ENCODE measurements around the gene PPP1R1B. TPM values are rescaled to one million over a fixed set of nuclear protein-coding genes. Genes with fewer than 3 reads are reported as not detected.

Gene PPP1R1B
- polyA plus RNA-seq, 3 donors, result 13.6 to 18.1 (median 14.1) TPM

GRCh38 chr17:39600288-39600996 lies 26.3 kb upstream of the PPP1R1B start:
- no peak for DNase-seq (ENCODE audit: low read depth in 3 of 3, low spot score in 2 of 3)

GRCh38 chr17:39600997-39601597 lies 25.7 kb upstream of the PPP1R1B start:
- DNase-seq (ENCODE audit: low read depth in 3 of 3, low spot score in 2 of 3), result no peak

GRCh38 chr17:39601758-39602532 lies 24.8 kb upstream of the PPP1R1B start:
- no peak for DNase-seq (ENCODE audit: low read depth in 3 of 3, low spot score in 2 of 3)

GRCh38 chr17:39602533-39603303 lies 24.0 kb upstream of the PPP1R1B start:
- DNase-seq (ENCODE audit: low read depth in 3 of 3, low spot score in 2 of 3), result no peak

DNA sequence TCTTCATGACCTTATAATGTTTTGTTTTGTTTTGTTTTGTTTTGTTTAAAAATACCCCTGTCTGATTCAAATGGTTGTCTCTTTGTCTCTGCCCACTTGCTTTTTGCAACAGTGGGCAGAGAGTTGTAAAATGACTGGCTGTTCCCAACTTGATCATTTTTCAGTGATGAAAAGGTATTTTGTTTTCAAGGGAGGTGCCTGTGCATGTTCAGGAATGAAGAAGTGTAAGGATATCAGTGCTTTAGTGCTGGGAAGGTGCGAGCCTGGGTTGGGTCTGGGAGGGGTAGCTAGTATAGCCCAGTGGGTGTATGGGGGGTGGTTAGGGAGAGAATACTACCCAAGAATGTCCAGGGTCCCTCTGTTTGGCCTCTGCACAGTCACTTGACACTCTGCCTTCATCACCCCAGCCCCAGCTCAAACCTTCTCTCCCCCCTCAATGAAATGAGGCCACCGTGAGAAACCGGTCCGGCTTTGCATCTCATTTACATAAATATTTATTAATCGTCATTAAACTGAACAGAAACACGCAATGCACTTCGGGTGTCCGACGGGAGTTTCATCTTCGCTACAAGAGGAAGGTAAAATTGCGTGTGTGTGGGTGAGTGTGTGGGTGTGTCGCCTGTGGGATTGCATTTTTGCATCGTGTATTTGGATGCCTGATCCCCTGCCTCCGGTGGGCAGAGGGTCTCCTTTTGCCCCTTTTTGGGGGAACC lies 23.3 kb upstream of the PPP1R1B start:
- no peak for DNase-seq (ENCODE audit: low read depth in 3 of 3, low spot score in 2 of 3)

DNA sequence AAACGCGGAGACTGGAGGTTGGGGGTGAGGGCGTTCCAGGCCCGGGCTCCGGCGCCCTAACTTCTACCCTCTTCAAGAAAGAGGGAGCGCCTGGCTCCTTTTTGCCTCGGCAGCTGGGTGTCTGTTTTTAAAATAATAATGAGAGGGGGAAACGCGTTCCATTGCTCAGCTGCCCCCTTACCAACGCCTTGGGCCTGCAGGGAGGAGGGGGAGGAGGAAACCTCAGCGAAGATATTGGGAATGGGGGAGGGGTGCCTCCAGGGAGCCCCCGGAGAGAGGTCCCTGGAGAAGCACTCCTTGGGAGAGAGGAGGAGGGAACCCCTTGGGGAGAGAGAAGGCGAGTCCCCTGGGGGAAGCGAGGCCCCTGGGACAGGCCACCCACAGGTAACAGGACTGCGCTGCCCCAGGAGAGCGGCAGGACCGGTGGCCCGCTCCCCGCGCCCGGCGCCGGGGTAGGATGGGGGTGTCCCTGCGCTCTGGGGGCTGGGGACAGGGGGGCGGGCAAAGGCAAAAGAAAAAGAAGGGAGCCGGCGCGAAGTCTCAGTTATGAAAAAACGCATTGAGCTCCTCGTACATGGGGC lies 21.8 kb upstream of the PPP1R1B start:
- DNase-seq (ENCODE audit: low read depth in 3 of 3, low spot score in 2 of 3), result no peak

- no peak for DNase-seq (ENCODE audit: low read depth in 3 of 3, low spot score in 2 of 3)
These were observed 21.0 kb upstream of the PPP1R1B start for GRCh38 chr17:39605492-39606433.

- no peak for DNase-seq (ENCODE audit: low read depth in 3 of 3, low spot score in 2 of 3)
These were observed 20.2 kb upstream of the PPP1R1B start for GRCh38 chr17:39606434-39607056.

GRCh38 chr17:39607057-39607850 lies 19.5 kb upstream of the PPP1R1B start:
- DNase-seq (ENCODE audit: low read depth in 3 of 3, low spot score in 2 of 3), result no peak

DNA sequence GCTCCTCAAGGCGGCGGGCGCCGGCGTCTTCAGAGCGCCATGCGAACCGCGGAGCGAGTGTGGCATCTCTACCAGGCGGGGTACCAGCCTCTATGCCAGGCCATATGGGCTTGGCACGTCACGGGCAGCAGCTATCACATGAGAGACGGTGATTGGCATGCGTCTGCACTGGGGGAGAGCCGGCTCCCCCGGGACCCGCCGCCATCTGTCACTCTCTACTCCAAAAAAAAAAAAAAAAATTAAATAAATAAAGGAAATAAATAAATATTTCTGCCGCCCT lies 19.0 kb upstream of the PPP1R1B start, which contains the start of gene NEUROD2:
Gene NEUROD2 (minus strand): TSS at position 70 of the 280 bp plus-strand sequence. CDS start 1,321 bp downstream, outside the sequence.
- no peak for DNase-seq (ENCODE audit: low read depth in 3 of 3, low spot score in 2 of 3)

GRCh38 chr17:39608142-39608981 lies 18.4 kb upstream of the PPP1R1B start:
- no peak for DNase-seq (ENCODE audit: low read depth in 3 of 3, low spot score in 2 of 3)

DNA sequence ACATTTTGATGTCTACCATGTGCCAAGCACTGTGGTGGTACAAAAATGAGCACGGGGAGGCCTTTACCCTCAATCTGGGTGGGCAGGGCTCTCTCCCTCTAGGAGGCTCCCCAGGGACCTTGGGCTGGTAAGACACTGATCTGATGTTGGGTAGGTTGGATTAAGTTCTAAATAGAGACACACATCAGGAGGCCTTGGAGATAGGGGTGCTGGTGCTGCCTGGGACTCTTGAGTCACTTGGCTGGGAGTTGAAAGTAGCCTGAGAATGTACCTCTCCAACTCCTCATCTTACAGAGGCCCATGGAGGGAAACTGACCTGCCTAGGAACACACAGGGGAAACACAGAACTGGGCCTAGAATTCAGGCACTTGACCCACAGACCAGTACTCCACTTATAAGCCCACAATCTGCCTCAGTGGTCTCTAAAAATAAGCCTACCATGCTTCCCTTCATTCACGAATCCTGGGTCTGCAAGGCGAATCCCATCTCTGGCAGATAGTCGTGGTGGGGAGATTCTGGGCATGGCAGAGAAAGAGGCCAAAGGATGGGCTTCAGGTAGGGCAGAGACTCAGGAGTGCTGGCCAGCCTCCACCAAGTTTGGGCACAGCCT lies 17.2 kb upstream of the PPP1R1B start:
- DNase-seq (ENCODE audit: low read depth in 3 of 3, low spot score in 2 of 3), result no peak

- no peak for DNase-seq (ENCODE audit: low read depth in 3 of 3, low spot score in 2 of 3)
These were observed 15.2 kb upstream of the PPP1R1B start for GRCh38 chr17:39611401-39612112.

GRCh38 chr17:39612291-39612894 lies 14.4 kb upstream of the PPP1R1B start:
- DNase-seq (ENCODE audit: low read depth in 3 of 3, low spot score in 2 of 3), result no peak

GRCh38 chr17:39612935-39613464 lies 13.8 kb upstream of the PPP1R1B start:
- DNase-seq (ENCODE audit: low read depth in 3 of 3, low spot score in 2 of 3), result no peak

All from right renal cortex interstitium (tissue), 3 donors.